KOPT-K1 (cell line): ENCODE measurements around the gene HK2.
"Not testable (repeated sequence)": the region's sequence is repeated elsewhere in the genome, so short reads cannot be mapped to it uniquely, and the experiment has no call there.

ENCODE experiments used
- H3K27ac ChIP-seq: fragments of 200-600 bp; sonication (generic); 2 replicates; pipeline ENCODE4 v1.5.1; 2016; ENCODE audit warnings: antibody characterized with exemption, mild to moderate bottlenecking, low read depth, low read length; ENCODE audit not compliant: poor library complexity, severe bottlenecking
- H3K36me3 ChIP-seq: fragments of 200-600 bp; sonication (generic); 2 replicates; pipeline ENCODE4 v1.5.1; 2017; ENCODE audit warnings: antibody characterized with exemption, mild to moderate bottlenecking, low read length, moderate library complexity; ENCODE audit not compliant: insufficient read depth
- H3K9me3 ChIP-seq: fragments of 200-600 bp; sonication (generic); 2 replicates; pipeline ENCODE4 v1.5.1; 2017; ENCODE audit warnings: antibody characterized with exemption, low read length, mild to moderate bottlenecking; ENCODE audit not compliant: insufficient read depth, poor library complexity, severe bottlenecking

The HK2 gene

DNA sequence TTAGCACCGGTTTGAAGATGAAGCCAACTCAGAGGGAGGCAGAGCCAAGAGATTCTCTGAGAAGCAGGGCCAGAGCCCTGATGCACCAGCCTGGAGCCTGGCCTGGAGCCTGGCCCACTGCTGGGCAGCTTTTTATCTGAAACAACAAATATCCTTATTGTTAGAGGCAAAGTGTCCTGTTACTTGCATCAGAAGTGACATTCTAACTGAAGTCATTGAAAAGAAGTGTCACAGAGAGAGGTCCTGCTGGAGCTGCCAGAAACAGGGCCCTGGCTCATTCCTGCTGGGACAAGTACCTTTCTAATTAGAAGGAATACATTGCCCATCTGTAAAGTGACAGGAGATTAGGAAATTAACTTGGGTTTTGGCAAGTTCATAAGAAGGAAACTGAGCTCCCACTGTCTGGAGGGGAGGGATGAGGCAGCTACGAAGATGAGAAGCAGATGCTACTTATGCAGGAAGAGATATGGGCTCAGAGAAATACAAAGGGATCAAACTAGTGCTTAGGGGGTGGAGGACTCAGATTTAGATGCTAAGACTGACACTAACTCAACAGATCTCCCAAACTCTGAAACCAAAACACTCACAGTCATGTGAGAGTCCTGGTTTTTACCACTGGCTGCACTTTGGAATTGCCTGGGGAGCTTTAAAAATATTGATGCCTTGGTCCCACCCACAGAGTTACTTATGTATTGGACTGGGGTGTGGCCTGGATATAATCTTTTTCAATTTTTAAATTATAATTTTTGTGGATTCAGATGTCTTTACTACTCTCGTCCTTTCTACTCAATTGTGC lies 11.0 kb upstream of the HK2 start:
- Histone ChIP-seq H3K27ac (no peak overlapping the region), H3K9me3 (no peaks in the 10 kb centered on the region), H3K36me3 (no peaks in the 10 kb centered on the region)

GRCh38 chr2:74824679-74825078 lies 9.2 kb upstream of the HK2 start:
- Histone ChIP-seq H3K9me3 (no peaks in the 10 kb centered on the region), H3K27ac (no peak overlapping the region), H3K36me3 (no peaks in the 10 kb centered on the region)

- H3K9me3 ChIP-seq, result no peaks in the 10 kb centered on the region
- H3K36me3 ChIP-seq, result no peaks in the 10 kb centered on the region
- no peak overlapping the region for H3K27ac ChIP-seq
Measured at GRCh38 chr2:74828543-74828942, 5.4 kb upstream of the HK2 start.

- H3K9me3 ChIP-seq, result no peaks in the 10 kb centered on the region
- no peaks in the 10 kb centered on the region for H3K36me3 ChIP-seq
- H3K27ac ChIP-seq, result no peak overlapping the region
Measured at GRCh38 chr2:74831693-74832530, 2.0 kb upstream of the HK2 start.

GRCh38 chr2:74834234-74834791 lies 386 bp downstream of the HK2 start:
- not testable (repeated sequence) for H3K36me3 ChIP-seq, H3K9me3 ChIP-seq
- peak overlapping the region; percentile 79 for H3K27ac ChIP-seq

GRCh38 chr2:74834792-74835755 lies 1.1 kb downstream of the HK2 start:
- no peaks in the 10 kb centered on the region for H3K36me3 ChIP-seq
- peak overlapping the region; percentile 79 for H3K27ac ChIP-seq
- H3K9me3 ChIP-seq, result no peaks in the 10 kb centered on the region

- Histone ChIP-seq H3K9me3 (no peaks in the 10 kb centered on the region), H3K27ac (peak overlapping the region; percentile 79), H3K36me3 (no peaks in the 10 kb centered on the region)
Measured at GRCh38 chr2:74835831-74836674, 2.1 kb downstream of the HK2 start.

DNA sequence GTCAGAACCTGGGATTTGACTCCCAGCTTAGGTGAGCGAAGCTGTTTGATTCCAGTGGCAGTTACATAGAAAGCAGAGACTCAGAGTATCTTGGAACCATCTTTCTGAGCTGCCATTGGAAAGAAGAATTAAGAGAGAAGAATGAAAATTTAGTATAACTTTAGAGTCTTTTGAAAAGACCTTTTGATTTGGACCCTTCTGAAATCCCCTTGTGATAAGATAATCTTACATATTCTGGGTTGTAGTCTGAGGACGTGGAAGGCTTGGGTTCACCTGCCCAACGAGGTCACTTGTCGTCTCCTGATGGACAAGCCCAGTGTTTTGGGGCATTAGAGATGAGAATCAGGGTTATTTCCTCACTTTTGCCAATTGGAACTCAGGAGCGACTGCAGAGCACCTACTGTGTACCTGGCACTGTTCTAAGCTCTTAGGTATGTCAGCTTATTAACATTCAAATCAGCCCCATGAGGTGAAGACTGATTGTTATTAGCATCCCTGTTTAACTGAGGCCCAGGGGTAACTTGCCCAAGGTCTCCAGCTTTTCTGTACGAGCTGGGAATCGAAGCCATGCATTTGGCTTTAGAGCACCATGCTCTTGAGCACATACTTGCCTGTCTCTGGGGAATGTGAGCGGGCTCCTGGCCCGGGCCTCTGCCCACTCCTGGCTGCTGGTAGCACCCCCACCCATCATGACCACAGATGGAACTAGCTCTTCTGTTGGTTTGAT lies 2.9 kb downstream of the HK2 start:
- Histone ChIP-seq H3K9me3 (no peaks in the 10 kb centered on the region), H3K36me3 (no peaks in the 10 kb centered on the region), H3K27ac (no peak overlapping the region)

GRCh38 chr2:74841641-74842040 lies 7.7 kb downstream of the HK2 start:
- H3K9me3 ChIP-seq, result no peaks in the 10 kb centered on the region
- no peaks in the 10 kb centered on the region; the same call in 1 of the 2 replicates for H3K36me3 ChIP-seq
- H3K27ac ChIP-seq, result no peak overlapping the region

- H3K27ac ChIP-seq, result peak overlapping the region; percentile 28
- H3K36me3 ChIP-seq, result no peaks in the 10 kb centered on the region; the same call in 1 of the 2 replicates
- H3K9me3 ChIP-seq, result no peaks in the 10 kb centered on the region
Measured at GRCh38 chr2:74843433-74843832, 9.5 kb downstream of the HK2 start.

DNA sequence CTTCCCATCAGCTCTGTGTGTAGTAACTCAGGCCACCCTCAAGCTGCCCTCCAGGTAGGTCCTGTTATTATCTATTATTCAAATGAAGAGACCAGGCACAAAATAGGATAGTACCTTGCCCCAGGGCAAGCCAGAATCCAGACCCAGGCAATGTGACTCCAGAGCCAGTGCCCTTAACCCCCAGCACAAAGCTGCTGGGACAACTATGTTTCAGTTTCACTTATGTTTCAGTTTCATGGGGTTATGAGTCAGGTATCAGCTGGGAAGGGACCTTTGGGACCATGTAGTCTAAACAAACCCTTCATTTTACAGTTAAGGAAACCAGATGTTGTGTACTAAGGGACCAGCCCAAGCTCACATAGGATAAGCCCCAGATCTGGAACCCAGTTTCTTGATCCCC lies 10.0 kb downstream of the HK2 start:
- Histone ChIP-seq H3K36me3 (no peaks in the 10 kb centered on the region; the same call in 1 of the 2 replicates), H3K9me3 (no peaks in the 10 kb centered on the region), H3K27ac (peak overlapping the region; percentile 28)

DNA sequence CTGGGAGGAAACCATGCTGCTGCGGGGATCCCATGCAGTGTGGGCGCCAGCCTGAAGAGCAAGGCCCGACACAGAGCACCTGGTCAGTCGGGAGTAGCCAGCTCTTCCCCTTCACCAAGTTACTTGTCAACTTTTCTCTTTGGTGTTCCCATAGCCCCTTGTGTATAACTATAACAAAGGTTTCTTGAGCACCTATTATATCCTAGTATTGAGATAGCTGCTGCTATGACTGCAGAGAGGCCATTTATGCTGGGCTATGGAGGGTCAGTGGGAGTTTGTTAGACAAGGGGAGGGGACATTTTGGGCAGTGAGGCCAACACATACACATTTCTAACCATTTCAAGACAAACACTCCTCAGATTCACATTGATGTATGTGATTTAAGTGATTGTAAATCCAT lies 10.8 kb downstream of the HK2 start:
- H3K36me3 ChIP-seq, result no peaks in the 10 kb centered on the region; the same call in 1 of the 2 replicates
- H3K9me3 ChIP-seq, result no peaks in the 10 kb centered on the region
- no peak overlapping the region for H3K27ac ChIP-seq

DNA sequence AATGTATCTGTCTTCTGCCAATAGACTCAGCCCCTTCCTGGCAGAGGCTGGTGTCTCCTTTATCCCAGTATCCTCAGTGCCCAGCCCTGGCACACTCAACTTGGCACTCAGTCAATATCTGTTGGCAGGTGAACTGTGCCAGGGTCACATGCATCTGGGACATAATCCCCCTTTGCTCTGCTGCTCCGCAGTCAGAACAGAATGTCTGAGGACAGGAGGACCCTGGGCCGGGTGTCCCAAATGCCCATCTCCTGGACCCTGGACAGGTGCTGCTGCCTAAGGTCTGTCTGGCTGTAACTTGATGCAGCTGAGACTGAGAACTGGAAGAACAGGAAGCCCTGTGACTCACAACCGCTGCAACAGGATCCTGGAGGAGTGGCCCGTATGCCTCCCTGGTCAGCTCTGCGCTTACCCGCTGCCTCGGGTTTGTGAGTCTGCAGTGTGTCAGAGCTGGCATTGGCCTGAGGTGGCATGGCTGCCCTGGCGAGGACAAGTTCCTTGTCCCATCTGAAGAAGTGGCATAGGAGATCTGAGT lies 11.4 kb downstream of the HK2 start:
- Histone ChIP-seq H3K27ac (no peak overlapping the region), H3K36me3 (no peaks in the 10 kb centered on the region; the same call in 1 of the 2 replicates), H3K9me3 (no peaks in the 10 kb centered on the region)
